GM18508 (cell line): ENCODE measurements around the gene PDLIM7.

Experiments used
- ATAC-seq: cut with Tn5 transposase; IDR thresholded peaks from one replicate; pipeline ENCODE4 v1.9.1; 2021; ENCODE audit warnings: moderate number of reproducible peaks; ENCODE audit not compliant: insufficient read depth, unreplicated experiment

The PDLIM7 gene

GRCh38 chr5:177447611-177448243, 49.7 kb downstream of the PDLIM7 start:
- no peak for ATAC-seq

GRCh38 chr5:177447066-177447610, 50.3 kb downstream of the PDLIM7 start:
- no peak for ATAC-seq

GRCh38 chr5:177446200-177447065, 51.0 kb downstream of the PDLIM7 start, which contains the start of gene PRR7:
Gene PRR7 (plus strand): TSS chr5:177446814. CDS start chr5:177455068, 8,254 bp downstream.
- ATAC-seq, result no peak

- no peak for ATAC-seq
Measured at GRCh38 chr5:177445917-177446199, 51.5 kb downstream of the PDLIM7 start.

- ATAC-seq, result no peak
Measured at GRCh38 chr5:177445052-177445916, 52.1 kb downstream of the PDLIM7 start.

GRCh38 chr5:177444106-177445051, 53.0 kb downstream of the PDLIM7 start:
- no peak for ATAC-seq

GRCh38 chr5:177443144-177443983, 54.0 kb downstream of the PDLIM7 start:
- ATAC-seq, result no peak

- ATAC-seq, result no peak
Measured at GRCh38 chr5:177442066-177442826, 55.2 kb downstream of the PDLIM7 start.

GRCh38 chr5:177440990-177441780, 56.2 kb downstream of the PDLIM7 start:
- ATAC-seq, result no peak

GRCh38 chr5:177440211-177440989, 57.0 kb downstream of the PDLIM7 start:
- ATAC-seq, result no peak

GRCh38 chr5:177439518-177440053, 57.8 kb downstream of the PDLIM7 start:
- no peak for ATAC-seq

- ATAC-seq, result no peak
Measured at GRCh38 chr5:177438468-177438867, 58.9 kb downstream of the PDLIM7 start.

- ATAC-seq, result no peak
Measured at GRCh38 chr5:177437623-177438022, 59.8 kb downstream of the PDLIM7 start.

GRCh38 chr5:177435847-177436536, 61.4 kb downstream of the PDLIM7 start:
- ATAC-seq, result no peak

- no peak for ATAC-seq
Measured at GRCh38 chr5:177434942-177435738, 62.3 kb downstream of the PDLIM7 start.
